Endothelial cell (in vitro differentiated cells): ENCODE measurements around the gene C2orf76. TPM values are rescaled to one million over a fixed set of nuclear protein-coding genes. Genes with fewer than 3 reads are reported as not detected.
"Not testable (repeated sequence)": the region's sequence is repeated elsewhere in the genome, so short reads cannot be mapped to it uniquely, and the experiment has no call there.

Source experiments
- DNase-seq: peaks from one replicate; pipeline ENCODE4 v3.0.0; 2021; ENCODE audit warnings: low spot score
- H3K27ac Mint-ChIP-seq: one replicate; pipeline ENCODE4 v1.8.0; 2021; ENCODE audit warnings: mixed read lengths, inconsistent platforms; ENCODE audit not compliant: unreplicated experiment
- H3K27me3 Mint-ChIP-seq: one replicate; pipeline ENCODE4 v1.8.0; 2021; ENCODE audit warnings: mild to moderate bottlenecking, moderate library complexity, mixed read lengths, inconsistent platforms; ENCODE audit not compliant: unreplicated experiment
- H3K36me3 Mint-ChIP-seq: one replicate; pipeline ENCODE4 v1.8.0; 2021; ENCODE audit warnings: mild to moderate bottlenecking, low read depth, mixed read lengths, inconsistent platforms; ENCODE audit not compliant: unreplicated experiment
- H3K4me1 Mint-ChIP-seq: one replicate; pipeline ENCODE4 v1.8.0; 2021; ENCODE audit warnings: mild to moderate bottlenecking, mixed read lengths, inconsistent platforms; ENCODE audit not compliant: unreplicated experiment
- H3K4me3 Mint-ChIP-seq: one replicate; pipeline ENCODE4 v1.8.0; 2021; ENCODE audit warnings: mild to moderate bottlenecking, mixed read lengths, inconsistent platforms; ENCODE audit not compliant: unreplicated experiment
- H3K9me3 Mint-ChIP-seq: one replicate; pipeline ENCODE4 v1.8.0; 2021; ENCODE audit warnings: mixed read lengths, inconsistent platforms; ENCODE audit not compliant: unreplicated experiment
- CTCF ChIP-seq: fragments of 200-600 bp; sonication (generic); IDR thresholded peaks from one replicate; pipeline ENCODE4 v1.5.0; 2021; ENCODE audit warnings: antibody characterized with exemption; ENCODE audit not compliant: unreplicated experiment
- total RNA-seq: library from RNA; stranded (reverse); fragmentation: NEBNext Ultra II Directional; extraction: Animal tissue kit (Norgen Biotek cat#: 25700); gene quantifications from one replicate; pipeline ENCODE4 v1.2.1, GENCODE V29; 2021; ENCODE audit not compliant: unreplicated experiment

C2orf76 gene
- total RNA-seq, 1 donor from 2014 or later: 10.8 TPM

GRCh38 chr2:119377294-119377992 is 10.8 kb upstream of the C2orf76 start:
- H3K4me1 Mint-ChIP-seq: peaks cover 6% of the 10 kb centered on the region
- no peak for DNase-seq
- TF ChIP-seq CTCF: no peak
- H3K27ac Mint-ChIP-seq: no peak overlapping the region
- no peaks in the 10 kb centered on the region for H3K9me3 Mint-ChIP-seq
- H3K4me3 Mint-ChIP-seq: no peak overlapping the region
- no peaks in the 10 kb centered on the region for H3K27me3 Mint-ChIP-seq
- peaks cover 27% of the 10 kb centered on the region for H3K36me3 Mint-ChIP-seq

DNA sequence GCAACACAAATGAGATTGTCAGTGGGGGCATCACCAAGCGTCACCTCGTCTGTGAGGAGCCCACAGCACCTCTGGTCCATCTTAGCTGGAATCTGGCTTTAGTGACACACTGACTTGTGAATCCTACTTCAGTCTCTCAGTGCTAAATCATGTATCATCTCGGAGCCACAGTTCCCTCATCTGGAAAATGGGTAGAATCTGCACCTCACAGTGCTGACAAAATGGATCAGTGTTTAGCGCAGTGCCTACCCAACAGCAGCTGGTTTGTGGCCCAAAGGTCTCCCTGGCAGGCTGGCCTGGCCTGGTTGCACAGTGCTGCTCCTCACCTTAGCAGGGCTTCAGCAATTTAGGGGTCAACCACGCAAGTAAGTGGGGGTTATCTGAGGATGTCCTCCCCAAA is 10.2 kb upstream of the C2orf76 start:
- no peak overlapping the region for H3K27ac Mint-ChIP-seq
- no peaks in the 10 kb centered on the region for H3K9me3 Mint-ChIP-seq
- H3K4me1 Mint-ChIP-seq: peaks cover 6% of the 10 kb centered on the region
- no peak overlapping the region for H3K4me3 Mint-ChIP-seq
- no peak for DNase-seq
- peaks cover 3% of the 10 kb centered on the region for H3K27me3 Mint-ChIP-seq
- TF ChIP-seq CTCF: no peak
- H3K36me3 Mint-ChIP-seq: peaks cover 33% of the 10 kb centered on the region

DNA sequence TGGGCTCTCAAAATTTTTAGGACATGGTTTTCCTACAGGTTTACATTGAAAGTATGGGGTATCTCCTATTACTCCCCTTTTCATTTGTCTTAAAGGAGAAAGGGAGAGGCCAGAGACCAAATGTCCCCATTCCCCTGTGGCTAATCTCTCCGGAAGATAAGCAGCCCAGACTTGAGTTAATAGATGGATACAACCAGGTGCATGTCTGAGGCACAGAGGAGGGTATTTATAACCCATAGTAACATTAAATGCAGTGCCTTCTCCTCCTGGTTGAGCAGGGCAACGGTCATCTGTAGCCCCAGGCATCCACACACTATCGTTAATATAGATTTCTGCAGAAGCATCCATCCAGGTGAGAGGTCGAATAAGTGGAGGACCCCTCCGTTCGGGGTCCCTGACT is 9.8 kb upstream of the C2orf76 start:
- peaks cover 35% of the 10 kb centered on the region for H3K36me3 Mint-ChIP-seq
- H3K27me3 Mint-ChIP-seq, H3K4me3 Mint-ChIP-seq, H3K4me1 Mint-ChIP-seq, DNase-seq, H3K9me3 Mint-ChIP-seq, H3K27ac Mint-ChIP-seq: not testable (repeated sequence)

GRCh38 chr2:119373907-119374745 is 7.5 kb upstream of the C2orf76 start:
- not testable (repeated sequence) for H3K9me3 Mint-ChIP-seq, H3K27me3 Mint-ChIP-seq, H3K4me1 Mint-ChIP-seq, DNase-seq, H3K27ac Mint-ChIP-seq
- peaks cover 50% of the 10 kb centered on the region for H3K36me3 Mint-ChIP-seq
- H3K4me3 Mint-ChIP-seq: peak overlapping the region; percentile 71

- H3K4me1 Mint-ChIP-seq: peaks cover 8% of the 10 kb centered on the region
- H3K9me3 Mint-ChIP-seq: no peaks in the 10 kb centered on the region
- H3K27ac Mint-ChIP-seq: no peak overlapping the region
- TF ChIP-seq CTCF: no peak
- H3K36me3 Mint-ChIP-seq: peaks cover 54% of the 10 kb centered on the region
- no peak for DNase-seq
- peak overlapping the region; percentile 81 for H3K4me3 Mint-ChIP-seq
- H3K27me3 Mint-ChIP-seq: peaks cover 5% of the 10 kb centered on the region
Observed at GRCh38 chr2:119372778-119373568, 6.3 kb upstream of the C2orf76 start.
